B cell (primary cell): ENCODE measurements around the gene ZNF506.

ENCODE experiments used
- EZH2 ChIP-seq: IDR thresholded peaks from 2 replicates; pipeline ENCODE4 v1.6.1; 2012; ENCODE audit warnings: borderline replicate concordance, low read depth, mild to moderate bottlenecking, moderate library complexity, low read length; ENCODE audit not compliant: insufficient read depth, poor library complexity, severe bottlenecking
- TF ChIP-seq, protein P1 (sequence below): fragments of 200-600 bp; IDR thresholded peaks from one replicate; pipeline ENCODE4 v1.8.0; 2022; ENCODE audit warnings: antibody characterized with exemption, mild to moderate bottlenecking

DNA sequence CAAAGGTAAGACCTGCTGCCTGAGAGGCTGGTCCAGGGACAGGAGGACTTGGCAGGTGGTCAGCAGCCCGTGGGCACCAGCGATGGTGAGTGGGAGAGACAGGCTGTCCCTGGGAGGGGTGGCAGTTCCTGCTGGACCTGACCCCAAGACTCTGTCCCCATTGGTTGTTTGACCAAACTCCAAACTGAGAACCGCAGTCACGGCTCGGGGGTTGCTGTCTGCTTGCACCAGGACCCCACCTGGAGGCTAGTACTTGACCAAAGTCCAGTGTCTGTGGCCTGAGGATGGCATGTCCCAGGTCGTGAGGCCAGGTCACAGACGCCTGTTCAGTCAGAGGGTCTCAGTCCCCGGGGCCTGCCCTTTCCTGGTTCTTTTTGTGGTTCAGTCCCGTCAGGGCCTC lies 78.8 kb downstream of the ZNF506 start:
- TF ChIP-seq, protein P1, sequence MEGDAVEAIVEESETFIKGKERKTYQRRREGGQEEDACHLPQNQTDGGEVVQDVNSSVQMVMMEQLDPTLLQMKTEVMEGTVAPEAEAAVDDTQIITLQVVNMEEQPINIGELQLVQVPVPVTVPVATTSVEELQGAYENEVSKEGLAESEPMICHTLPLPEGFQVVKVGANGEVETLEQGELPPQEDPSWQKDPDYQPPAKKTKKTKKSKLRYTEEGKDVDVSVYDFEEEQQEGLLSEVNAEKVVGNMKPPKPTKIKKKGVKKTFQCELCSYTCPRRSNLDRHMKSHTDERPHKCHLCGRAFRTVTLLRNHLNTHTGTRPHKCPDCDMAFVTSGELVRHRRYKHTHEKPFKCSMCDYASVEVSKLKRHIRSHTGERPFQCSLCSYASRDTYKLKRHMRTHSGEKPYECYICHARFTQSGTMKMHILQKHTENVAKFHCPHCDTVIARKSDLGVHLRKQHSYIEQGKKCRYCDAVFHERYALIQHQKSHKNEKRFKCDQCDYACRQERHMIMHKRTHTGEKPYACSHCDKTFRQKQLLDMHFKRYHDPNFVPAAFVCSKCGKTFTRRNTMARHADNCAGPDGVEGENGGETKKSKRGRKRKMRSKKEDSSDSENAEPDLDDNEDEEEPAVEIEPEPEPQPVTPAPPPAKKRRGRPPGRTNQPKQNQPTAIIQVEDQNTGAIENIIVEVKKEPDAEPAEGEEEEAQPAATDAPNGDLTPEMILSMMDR: no peak
- TF ChIP-seq EZH2: no peak
